HepG2 (cell line): Measurements from ENCODE around the gene PFKL. TPM values are rescaled to one million over a fixed set of nuclear protein-coding genes. Genes with fewer than 3 reads are reported as not detected.

Experiments used
- GABPA ChIP-seq, 2 experiments: IDR thresholded peaks; 2 replicates each; pipeline ENCODE4 v1.6.1; 2011 to 2016; ENCODE audit warnings: low read depth in 2 of 2, low read length in 1 of 2, missing biosample characterization in 1 of 2, missing genetic modification characterization in 1 of 2
- MYC ChIP-seq: sonication (generic); formaldehyde crosslinking; IDR thresholded peaks from 2 replicates; pipeline ENCODE4 v1.9.0; 2021; ENCODE audit warnings: missing genetic modification reagents, borderline replicate concordance
- SP1 ChIP-seq, 2 experiments: fragments of 450-650 bp in 1 of 2; sonication (generic) in 1 of 2; formaldehyde crosslinking in 1 of 2; IDR thresholded peaks; 2 replicates each; pipeline versions ENCODE4 v1.4.0 to v1.6.1; 2016 to 2020; ENCODE audit warnings: missing genetic modification reagents in 1 of 2
- SP5 ChIP-seq: IDR thresholded peaks from 2 replicates; pipeline ENCODE4 v1.6.1; 2016; ENCODE audit warnings: low read depth, borderline replicate concordance
- SRF ChIP-seq: IDR thresholded peaks from 2 replicates; pipeline ENCODE4 v1.6.1; 2011; ENCODE audit warnings: mild to moderate bottlenecking, low read depth, low read length, moderate library complexity
- TOPORS ChIP-seq: sonication (generic); formaldehyde crosslinking; IDR thresholded peaks from 2 replicates; pipeline ENCODE4 v1.8.0; 2023; ENCODE audit warnings: mild to moderate bottlenecking, missing genetic modification reagents
- ZNF124 ChIP-seq: sonication (generic); formaldehyde crosslinking; IDR thresholded peaks from 2 replicates; pipeline ENCODE4 v1.4.0; 2020; ENCODE audit warnings: missing genetic modification reagents
- ZNF235 ChIP-seq: sonication (generic); formaldehyde crosslinking; IDR thresholded peaks from 2 replicates; pipeline ENCODE4 v1.8.1; 2023; ENCODE audit warnings: mild to moderate bottlenecking, missing genetic modification reagents, borderline replicate concordance
- ZNF281 ChIP-seq: sonication (generic); formaldehyde crosslinking; IDR thresholded peaks from 2 replicates; pipeline ENCODE4 v1.4.0; 2020; ENCODE audit warnings: missing genetic modification reagents, borderline replicate concordance
- ZNF75D ChIP-seq: sonication (generic); formaldehyde crosslinking; IDR thresholded peaks from 2 replicates; pipeline ENCODE4 v1.8.1; 2023; ENCODE audit warnings: missing genetic modification reagents, mild to moderate bottlenecking, borderline replicate concordance
- ZNF841 ChIP-seq: sonication (generic); formaldehyde crosslinking; IDR thresholded peaks from 2 replicates; pipeline ENCODE4 v1.8.1; 2023; ENCODE audit warnings: missing genetic modification reagents, borderline replicate concordance
- polyA plus RNA-seq, 8 experiments: library from polyadenylated mRNA; depleted of rRNA in 3 of 8; stranded (reverse) in 7 of 8; unstranded in 1 of 8; fragments of >200 nt; fragmentation: Illumina TruSeq in 4 of 8; extraction: Trizol in 4 of 8; gene quantifications; 2 replicates each; pipeline versions ENCODE4 v1.2.1 to v1.2.3, GENCODE V29; 2011 to 2016; ENCODE audit warnings: low read depth in 4 of 8, missing spikeins in 1 of 8, mixed read lengths in 1 of 8; ENCODE audit not compliant: insufficient read depth in 1 of 8
- total RNA-seq, 5 experiments: library from RNA; depleted of rRNA; stranded (reverse); fragments of >200 nt; fragmentation: Illumina TruSeq; extraction: Trizol; gene quantifications; 2 replicates each; pipeline ENCODE4 v1.2.3, GENCODE V29; 2016; ENCODE audit warnings: low read depth in 1 of 5
- TF ChIP-seq, protein P1 (sequence below): sonication (generic); formaldehyde crosslinking; IDR thresholded peaks from 2 replicates; pipeline ENCODE4 v1.5.0; 2020; ENCODE audit warnings: mild to moderate bottlenecking, missing genetic modification reagents, moderate library complexity
- TF ChIP-seq, protein P2 (sequence below): IDR thresholded peaks from 2 replicates; pipeline ENCODE4 v1.6.1; 2016; ENCODE audit warnings: mild to moderate bottlenecking
- TF ChIP-seq, protein P3 (sequence below): sonication (generic); formaldehyde crosslinking; IDR thresholded peaks from 2 replicates; pipeline ENCODE4 v1.4.0; 2020; ENCODE audit warnings: mild to moderate bottlenecking, missing genetic modification reagents
- TF ChIP-seq, protein P4 (sequence below): IDR thresholded peaks from 2 replicates; pipeline ENCODE4 v1.6.1; 2018; ENCODE audit warnings: missing genetic modification reagents

Gene PFKL
- total and polyA plus RNA-seq, 2 of the 13 experiments (the other 11 are each of a cell fraction or from before 2014, with no cell fraction given) = 92.8 to 106 TPM

GRCh38 chr21:44337941-44338895, 38.4 kb downstream of the PFKL start (continued):
- TF ChIP-seq GABPA (IDR thresholded peaks at IDR 0.05; ENCODE audit: low read depth, low read length) (no peak), GABPA (CRISPR knock-in tag; IDR thresholded peaks at IDR 0.05; ENCODE audit: low read depth) (no peak), MYC (CRISPR knock-in tag) (peak; percentile 18; the same call in 1 of the 2 replicates), ZNF235 (no peak), ZNF281 (CRISPR knock-in tag) (0 out of 2 replicates have a peak, but pooled peaks have one; percentile 13), ZNF841 (CRISPR knock-in tag) (no peak), ZNF75D (no peak), TOPORS (CRISPR knock-in tag) (no peak), SRF (no peak), ZNF124 (CRISPR knock-in tag) (no peak), SP1 (IDR thresholded peaks at IDR 0.05) (no peak), SP1 (CRISPR knock-in tag; IDR thresholded peaks at IDR 0.05) (peak; percentile 61; the same call in 1 of the 2 replicates), SP5 (peak; percentile 41; the same call in 1 of the 2 replicates)
- TF ChIP-seq, protein P1, sequence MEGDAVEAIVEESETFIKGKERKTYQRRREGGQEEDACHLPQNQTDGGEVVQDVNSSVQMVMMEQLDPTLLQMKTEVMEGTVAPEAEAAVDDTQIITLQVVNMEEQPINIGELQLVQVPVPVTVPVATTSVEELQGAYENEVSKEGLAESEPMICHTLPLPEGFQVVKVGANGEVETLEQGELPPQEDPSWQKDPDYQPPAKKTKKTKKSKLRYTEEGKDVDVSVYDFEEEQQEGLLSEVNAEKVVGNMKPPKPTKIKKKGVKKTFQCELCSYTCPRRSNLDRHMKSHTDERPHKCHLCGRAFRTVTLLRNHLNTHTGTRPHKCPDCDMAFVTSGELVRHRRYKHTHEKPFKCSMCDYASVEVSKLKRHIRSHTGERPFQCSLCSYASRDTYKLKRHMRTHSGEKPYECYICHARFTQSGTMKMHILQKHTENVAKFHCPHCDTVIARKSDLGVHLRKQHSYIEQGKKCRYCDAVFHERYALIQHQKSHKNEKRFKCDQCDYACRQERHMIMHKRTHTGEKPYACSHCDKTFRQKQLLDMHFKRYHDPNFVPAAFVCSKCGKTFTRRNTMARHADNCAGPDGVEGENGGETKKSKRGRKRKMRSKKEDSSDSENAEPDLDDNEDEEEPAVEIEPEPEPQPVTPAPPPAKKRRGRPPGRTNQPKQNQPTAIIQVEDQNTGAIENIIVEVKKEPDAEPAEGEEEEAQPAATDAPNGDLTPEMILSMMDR (CRISPR knock-in tag) = peak; percentile 69
- TF ChIP-seq, protein P2, sequence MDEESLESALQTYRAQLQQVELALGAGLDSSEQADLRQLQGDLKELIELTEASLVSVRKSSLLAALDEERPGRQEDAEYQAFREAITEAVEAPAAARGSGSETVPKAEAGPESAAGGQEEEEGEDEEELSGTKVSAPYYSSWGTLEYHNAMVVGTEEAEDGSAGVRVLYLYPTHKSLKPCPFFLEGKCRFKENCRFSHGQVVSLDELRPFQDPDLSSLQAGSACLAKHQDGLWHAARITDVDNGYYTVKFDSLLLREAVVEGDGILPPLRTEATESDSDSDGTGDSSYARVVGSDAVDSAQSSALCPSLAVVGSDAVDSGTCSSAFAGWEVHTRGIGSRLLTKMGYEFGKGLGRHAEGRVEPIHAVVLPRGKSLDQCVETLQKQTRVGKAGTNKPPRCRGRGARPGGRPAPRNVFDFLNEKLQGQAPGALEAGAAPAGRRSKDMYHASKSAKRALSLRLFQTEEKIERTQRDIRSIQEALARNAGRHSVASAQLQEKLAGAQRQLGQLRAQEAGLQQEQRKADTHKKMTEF (CRISPR knock-in tag) = no peak
- TF ChIP-seq, protein P3, sequence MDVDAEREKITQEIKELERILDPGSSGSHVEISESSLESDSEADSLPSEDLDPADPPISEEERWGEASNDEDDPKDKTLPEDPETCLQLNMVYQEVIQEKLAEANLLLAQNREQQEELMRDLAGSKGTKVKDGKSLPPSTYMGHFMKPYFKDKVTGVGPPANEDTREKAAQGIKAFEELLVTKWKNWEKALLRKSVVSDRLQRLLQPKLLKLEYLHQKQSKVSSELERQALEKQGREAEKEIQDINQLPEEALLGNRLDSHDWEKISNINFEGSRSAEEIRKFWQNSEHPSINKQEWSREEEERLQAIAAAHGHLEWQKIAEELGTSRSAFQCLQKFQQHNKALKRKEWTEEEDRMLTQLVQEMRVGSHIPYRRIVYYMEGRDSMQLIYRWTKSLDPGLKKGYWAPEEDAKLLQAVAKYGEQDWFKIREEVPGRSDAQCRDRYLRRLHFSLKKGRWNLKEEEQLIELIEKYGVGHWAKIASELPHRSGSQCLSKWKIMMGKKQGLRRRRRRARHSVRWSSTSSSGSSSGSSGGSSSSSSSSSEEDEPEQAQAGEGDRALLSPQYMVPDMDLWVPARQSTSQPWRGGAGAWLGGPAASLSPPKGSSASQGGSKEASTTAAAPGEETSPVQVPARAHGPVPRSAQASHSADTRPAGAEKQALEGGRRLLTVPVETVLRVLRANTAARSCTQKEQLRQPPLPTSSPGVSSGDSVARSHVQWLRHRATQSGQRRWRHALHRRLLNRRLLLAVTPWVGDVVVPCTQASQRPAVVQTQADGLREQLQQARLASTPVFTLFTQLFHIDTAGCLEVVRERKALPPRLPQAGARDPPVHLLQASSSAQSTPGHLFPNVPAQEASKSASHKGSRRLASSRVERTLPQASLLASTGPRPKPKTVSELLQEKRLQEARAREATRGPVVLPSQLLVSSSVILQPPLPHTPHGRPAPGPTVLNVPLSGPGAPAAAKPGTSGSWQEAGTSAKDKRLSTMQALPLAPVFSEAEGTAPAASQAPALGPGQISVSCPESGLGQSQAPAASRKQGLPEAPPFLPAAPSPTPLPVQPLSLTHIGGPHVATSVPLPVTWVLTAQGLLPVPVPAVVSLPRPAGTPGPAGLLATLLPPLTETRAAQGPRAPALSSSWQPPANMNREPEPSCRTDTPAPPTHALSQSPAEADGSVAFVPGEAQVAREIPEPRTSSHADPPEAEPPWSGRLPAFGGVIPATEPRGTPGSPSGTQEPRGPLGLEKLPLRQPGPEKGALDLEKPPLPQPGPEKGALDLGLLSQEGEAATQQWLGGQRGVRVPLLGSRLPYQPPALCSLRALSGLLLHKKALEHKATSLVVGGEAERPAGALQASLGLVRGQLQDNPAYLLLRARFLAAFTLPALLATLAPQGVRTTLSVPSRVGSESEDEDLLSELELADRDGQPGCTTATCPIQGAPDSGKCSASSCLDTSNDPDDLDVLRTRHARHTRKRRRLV (CRISPR knock-in tag) = no peak
- TF ChIP-seq, protein P4, sequence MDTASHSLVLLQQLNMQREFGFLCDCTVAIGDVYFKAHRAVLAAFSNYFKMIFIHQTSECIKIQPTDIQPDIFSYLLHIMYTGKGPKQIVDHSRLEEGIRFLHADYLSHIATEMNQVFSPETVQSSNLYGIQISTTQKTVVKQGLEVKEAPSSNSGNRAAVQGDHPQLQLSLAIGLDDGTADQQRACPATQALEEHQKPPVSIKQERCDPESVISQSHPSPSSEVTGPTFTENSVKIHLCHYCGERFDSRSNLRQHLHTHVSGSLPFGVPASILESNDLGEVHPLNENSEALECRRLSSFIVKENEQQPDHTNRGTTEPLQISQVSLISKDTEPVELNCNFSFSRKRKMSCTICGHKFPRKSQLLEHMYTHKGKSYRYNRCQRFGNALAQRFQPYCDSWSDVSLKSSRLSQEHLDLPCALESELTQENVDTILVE = no peak
